HG02981 (cell line): ENCODE results near the gene EAPP.
"Not testable (repeated sequence)": the region's sequence is repeated elsewhere in the genome, so short reads cannot be mapped to it uniquely, and the experiment has no call there.

Source experiments
- ATAC-seq: cut with Tn5 transposase; IDR thresholded peaks from one replicate; pipeline ENCODE4 v1.9.1; 2021; ENCODE audit warnings: mild to moderate bottlenecking, moderate library complexity; ENCODE audit not compliant: unreplicated experiment

Gene EAPP

DNA sequence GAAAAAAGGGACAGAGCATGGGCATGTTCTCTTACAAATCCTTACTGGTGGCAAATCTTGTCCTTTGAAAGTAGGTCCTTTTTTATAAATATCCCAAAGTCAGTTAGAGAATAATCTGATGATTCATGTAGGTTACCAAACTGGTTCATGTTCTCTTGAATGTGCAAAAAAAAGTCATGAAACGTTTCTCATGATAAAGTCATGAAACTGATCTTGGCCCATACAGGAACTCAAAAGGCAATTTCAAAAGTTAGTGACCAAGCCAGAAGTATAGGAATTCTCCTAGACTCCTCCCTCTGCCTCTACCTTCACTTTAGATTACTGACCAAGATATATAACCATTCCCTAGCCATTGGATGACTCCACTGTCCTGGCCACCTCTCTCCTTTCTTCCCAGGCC, 50.2 kb downstream of the EAPP start:
- no peak for ATAC-seq

DNA sequence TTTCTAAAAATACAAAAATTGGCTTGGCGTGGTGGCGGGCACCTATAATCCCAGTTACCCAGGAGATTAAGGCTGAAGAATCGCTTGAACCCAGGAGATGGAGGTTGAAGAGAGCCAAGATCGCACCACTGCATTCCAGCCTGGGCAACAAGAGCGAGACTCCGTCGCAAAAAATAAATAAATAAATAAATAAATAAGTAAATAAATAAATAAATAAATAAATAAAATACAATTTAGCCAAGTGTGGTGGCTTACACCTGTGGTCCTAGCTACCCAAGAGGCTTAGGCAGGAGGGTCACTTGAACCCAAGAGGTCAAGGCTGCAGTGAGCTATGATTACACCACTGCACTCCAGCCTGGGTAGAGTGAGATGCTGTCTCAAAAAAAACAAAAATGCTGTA, 51.0 kb downstream of the EAPP start:
- no peak for ATAC-seq

DNA sequence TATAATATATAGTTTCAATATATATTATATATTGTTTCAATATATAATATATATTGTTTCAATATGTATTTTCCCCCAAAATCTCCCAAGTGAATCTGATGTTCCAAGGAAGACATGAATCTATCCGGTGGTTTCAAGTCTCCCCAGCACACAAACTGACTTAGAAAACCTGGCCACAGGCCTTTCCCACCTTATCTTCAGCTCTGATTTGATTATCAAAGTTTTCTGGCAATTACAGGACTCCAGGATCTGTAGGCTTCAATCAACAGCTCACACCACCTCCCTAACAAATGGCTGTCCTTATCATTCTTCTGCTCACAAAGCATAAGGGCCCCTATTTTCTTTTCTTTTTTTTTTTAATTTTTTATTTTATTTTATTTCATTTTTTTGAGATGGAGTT, 54.8 kb downstream of the EAPP start:
- ATAC-seq, result no peak

DNA sequence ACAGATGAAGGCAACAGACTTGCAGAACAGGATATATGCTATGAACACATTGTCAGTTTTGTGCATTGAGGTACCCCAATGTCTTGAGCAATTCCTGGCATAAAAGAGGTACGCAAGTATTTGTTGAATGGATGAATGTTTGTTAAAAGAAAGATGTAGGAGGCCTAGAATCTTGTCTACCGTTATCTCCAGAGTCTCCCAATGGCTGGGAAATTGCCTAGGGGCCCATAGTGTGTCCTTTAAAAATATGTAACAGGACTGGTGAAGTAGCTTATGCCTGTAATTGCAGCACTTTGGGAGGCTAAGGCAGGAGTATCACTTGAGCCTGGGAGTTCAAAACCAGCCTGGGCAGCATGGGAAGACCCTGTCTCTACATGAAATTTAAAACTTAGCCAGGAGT, 57.0 kb downstream of the EAPP start:
- ATAC-seq, result no peak

DNA sequence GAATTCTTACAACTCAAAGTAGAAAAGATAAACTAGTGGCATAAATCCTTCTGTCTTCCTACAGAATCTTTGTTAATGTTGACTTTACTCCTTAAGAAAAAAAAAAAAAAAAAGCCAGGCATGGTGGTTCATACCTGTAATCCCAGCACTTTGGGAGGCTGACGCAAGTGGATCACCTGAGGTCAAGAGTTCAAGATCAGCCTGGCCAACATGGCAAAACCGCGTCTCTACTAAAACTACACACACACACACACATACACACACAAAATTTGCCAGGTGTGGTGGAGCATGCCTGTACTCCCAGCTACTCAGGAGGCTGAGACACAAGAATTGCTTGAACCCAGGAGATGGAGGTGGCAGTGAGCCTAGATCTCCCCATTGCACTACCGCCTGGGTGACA, 59.8 kb downstream of the EAPP start:
- no peak for ATAC-seq

DNA sequence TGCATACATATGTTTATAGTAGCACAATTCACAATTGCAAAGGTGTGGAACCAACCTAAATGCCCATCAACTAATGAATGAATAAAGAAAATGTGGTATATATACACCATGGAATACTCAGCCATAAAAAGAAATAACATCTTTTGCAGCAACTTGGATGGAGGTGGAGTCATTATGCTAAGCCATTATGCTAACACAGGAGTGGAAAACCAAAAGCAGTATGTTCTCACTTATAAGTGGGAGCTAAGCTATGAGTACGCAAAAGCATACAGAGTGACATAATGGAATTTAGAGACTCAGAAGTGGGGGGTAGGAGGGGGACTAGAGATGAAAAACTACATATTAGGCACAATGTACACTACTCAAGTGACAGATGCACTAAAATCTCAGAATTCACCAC, 61.2 kb downstream of the EAPP start:
- no peak for ATAC-seq

DNA sequence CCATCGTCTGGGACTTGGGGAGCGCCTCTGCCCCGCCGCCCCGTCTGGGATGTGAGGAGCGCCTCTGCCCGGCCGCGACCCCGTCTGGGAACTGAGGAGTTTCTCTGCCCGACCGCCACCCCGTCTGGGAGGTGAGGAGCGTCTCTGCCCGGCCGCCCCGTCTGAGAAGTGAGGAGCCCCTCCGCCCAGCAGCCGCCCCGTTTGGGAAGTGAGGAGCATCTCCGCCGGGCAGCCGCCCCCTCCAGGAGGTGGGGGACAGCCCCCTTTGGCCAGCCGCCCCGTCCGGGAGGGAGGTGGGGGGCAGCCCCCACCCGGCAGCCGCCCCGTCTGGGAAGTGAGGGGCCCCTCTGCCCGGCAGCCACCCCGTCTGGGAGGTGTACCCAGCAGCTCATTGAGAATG, 63.5 kb downstream of the EAPP start:
- ATAC-seq, result not testable (repeated sequence)

DNA sequence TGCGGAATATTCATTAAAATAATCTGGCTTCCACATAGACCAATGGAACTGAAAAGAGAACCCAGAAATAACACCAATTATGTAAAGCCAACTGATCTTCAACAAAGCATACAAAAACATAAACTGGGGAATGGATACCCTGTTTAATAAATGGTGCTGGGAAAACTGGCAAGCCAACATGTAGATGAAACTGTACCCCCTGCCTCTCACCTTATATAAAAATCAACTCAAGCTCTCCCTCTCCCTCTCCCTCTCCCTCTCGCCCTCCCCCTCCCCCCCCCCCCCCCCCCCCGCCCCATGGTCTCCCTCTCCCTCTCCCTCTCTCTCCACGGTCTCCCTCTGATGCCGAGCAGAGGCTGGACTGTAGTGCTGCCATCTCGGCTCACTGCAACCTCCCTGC, 64.3 kb downstream of the EAPP start:
- no peak for ATAC-seq

DNA sequence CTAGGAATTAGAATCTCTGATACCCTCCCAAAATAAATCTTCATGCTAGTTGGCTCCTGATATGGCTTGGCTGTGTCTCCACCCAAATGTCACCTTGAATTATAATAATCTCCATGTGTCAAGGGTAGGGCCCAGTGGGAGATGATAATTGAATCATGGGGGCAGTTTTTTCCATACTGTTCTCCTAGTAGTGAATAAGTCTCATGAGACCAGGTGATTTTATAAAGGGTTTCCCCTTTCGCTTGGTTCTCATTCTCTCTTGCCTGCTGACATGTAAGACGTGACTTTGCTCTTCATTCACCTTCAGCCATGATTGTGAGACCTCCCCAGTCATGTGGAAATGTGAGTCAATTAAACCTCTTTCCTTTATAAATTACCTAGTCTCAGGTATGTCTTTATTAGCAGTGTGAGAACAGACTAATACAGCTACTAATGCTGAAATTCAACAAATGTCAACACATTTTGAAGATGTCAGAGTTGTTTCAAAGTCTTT, 65.3 kb downstream of the EAPP start:
- no peak for ATAC-seq

DNA sequence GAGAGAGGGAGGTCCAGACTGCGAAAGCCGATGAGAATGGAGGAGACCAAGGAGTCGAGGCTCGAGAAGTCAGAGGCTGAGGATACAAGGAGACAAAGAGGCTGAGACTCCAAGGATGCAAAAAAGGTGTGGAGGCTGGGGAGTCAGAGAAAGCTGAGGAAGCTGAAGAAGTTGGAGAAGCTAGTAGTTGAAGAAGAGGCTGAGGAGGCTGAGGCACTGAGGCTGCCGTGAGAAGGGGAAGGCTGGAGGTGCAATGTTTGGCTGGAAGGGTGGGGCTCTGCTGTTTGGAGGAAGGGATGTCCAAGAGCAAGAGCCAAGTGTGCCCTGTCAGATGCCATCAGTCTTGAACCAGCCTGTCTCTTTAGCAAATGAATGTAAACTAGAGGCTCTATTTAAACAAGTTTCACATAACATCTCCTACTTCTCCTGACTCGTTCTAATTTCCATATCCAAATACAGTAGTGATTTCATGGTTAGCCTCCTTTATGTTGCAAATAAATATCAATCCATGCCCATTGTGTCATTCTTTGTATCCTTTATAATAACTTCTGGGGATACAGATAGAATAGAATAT, 66.7 kb downstream of the EAPP start:
- ATAC-seq, result no peak

DNA sequence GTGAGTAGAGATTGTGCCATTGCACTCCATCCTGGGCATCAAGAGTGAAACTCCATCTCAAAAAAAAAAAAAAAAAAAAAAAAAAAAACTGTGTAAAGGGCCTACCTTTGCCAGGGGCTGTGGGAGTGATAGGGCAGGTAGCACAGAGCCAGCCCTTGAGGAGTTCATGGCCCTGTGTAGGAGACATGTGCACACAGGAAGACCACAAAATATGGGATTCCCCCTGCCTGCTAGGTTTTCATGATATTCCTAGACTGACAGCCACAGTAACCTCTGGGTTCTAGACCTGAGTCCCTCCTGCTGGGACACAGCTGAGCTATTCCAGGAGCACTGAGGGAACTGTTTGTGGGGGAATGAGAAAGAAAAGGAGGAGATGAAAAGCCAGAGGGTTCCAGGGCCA, 69.2 kb downstream of the EAPP start:
- ATAC-seq, result no peak

DNA sequence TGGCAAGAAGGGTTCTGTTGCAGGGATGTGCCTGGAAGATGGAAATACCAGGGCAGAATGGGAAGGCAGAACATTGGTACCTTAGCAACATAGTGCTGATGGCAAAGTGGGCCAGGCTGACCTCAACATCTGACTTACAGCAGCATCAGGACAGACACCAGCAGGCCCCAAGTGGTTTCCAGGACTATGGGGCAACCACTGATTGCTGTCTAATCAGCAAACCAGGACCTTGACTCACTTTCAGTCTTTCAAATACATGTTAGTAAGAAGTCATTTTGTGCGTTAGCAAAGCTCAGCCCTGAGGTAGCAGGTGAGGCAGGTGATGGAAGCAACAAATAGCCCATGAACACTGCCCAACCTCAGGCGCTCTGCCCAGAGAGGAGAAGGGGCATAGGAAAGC, 72.8 kb downstream of the EAPP start:
- ATAC-seq, result no peak
